GM19395 (cell line): ENCODE data around the gene RNF31.

Source experiments
- ATAC-seq: cut with Tn5 transposase; IDR thresholded peaks from one replicate; pipeline ENCODE4 v1.9.1; 2021; ENCODE audit warnings: mild to moderate bottlenecking, moderate library complexity; ENCODE audit not compliant: unreplicated experiment

RNF31 gene

GRCh38 chr14:24137529-24138395 lies 9.5 kb upstream of the RNF31 start:
- no peak for ATAC-seq

GRCh38 chr14:24138396-24139271 lies 8.7 kb upstream of the RNF31 start:
- no peak for ATAC-seq

GRCh38 chr14:24139272-24139934 lies 7.9 kb upstream of the RNF31 start:
- ATAC-seq: no peak

GRCh38 chr14:24141097-24141880 lies 6.0 kb upstream of the RNF31 start, which contains the start of gene EMC9:
EMC9 (minus strand) TSS chr14:24141591; CDS start chr14:24141304, 287 bp downstream.
- peak; percentile 85 for ATAC-seq

- no peak for ATAC-seq
Observed at GRCh38 chr14:24143511-24143910, 3.8 kb upstream of the RNF31 start.

- no peak for ATAC-seq
Observed at GRCh38 chr14:24144451-24144850, 2.8 kb upstream of the RNF31 start.

- no peak for ATAC-seq
Observed at GRCh38 chr14:24145219-24145618, 2.1 kb upstream of the RNF31 start.

GRCh38 chr14:24145690-24146452 lies 1.4 kb upstream of the RNF31 start:
- no peak for ATAC-seq

- ATAC-seq: peak; percentile 59
Observed at GRCh38 chr14:24146453-24146977, 783 bp upstream of the RNF31 start, which contains the start of gene PSME2. PSME2 (minus strand) TSS chr14:24146610; CDS start chr14:24146581, 29 bp downstream.

- no peak for ATAC-seq
Observed at GRCh38 chr14:24147761-24148428, 597 bp downstream of the RNF31 start.

GRCh38 chr14:24149302-24149969 lies 2.1 kb downstream of the RNF31 start:
- ATAC-seq: no peak

GRCh38 chr14:24150061-24150460 lies 2.8 kb downstream of the RNF31 start:
- no peak for ATAC-seq

GRCh38 chr14:24150567-24150966 lies 3.3 kb downstream of the RNF31 start:
- ATAC-seq: no peak

GRCh38 chr14:24150993-24151392 lies 3.7 kb downstream of the RNF31 start:
- ATAC-seq: no peak

GRCh38 chr14:24151404-24152080 lies 4.2 kb downstream of the RNF31 start:
- no peak for ATAC-seq

GRCh38 chr14:24155100-24155499 lies 7.8 kb downstream of the RNF31 start:
- ATAC-seq: no peak

GRCh38 chr14:24156840-24157239 lies 9.5 kb downstream of the RNF31 start:
- ATAC-seq: no peak

- no peak for ATAC-seq
Observed at GRCh38 chr14:24157331-24157730, 10.0 kb downstream of the RNF31 start.
